NCI-H345 treated with DMSO at 0.1 percent for 48 hours (cell line): ENCODE data around the gene DBN1.

Experiments used
- DNase-seq: peaks from one replicate; lab custom pipeline; 2025; ENCODE audit not compliant: unreplicated experiment; lab: John Stamatoyannopoulos, UW

The DBN1 gene

DNA sequence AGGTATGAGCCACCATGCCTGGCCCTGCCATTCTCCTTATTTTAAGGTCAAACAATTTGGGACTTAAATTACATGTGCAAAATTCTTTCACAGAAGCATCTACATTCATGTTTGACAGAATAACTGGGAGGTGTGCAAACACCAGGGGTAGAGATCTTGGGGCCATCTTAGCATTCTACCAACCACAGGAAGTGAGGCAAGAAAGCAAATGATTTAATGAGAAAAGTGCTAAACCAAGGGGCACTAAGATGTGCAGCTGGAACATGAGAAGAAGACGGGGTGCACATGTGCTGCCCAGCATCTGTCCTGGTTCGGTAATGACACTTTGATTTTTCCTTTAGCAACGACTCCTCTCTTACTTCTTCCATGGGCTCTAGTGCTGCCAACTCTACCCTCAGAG, 62.9 kb downstream of the DBN1 start:
- no peak for DNase-seq

DNA sequence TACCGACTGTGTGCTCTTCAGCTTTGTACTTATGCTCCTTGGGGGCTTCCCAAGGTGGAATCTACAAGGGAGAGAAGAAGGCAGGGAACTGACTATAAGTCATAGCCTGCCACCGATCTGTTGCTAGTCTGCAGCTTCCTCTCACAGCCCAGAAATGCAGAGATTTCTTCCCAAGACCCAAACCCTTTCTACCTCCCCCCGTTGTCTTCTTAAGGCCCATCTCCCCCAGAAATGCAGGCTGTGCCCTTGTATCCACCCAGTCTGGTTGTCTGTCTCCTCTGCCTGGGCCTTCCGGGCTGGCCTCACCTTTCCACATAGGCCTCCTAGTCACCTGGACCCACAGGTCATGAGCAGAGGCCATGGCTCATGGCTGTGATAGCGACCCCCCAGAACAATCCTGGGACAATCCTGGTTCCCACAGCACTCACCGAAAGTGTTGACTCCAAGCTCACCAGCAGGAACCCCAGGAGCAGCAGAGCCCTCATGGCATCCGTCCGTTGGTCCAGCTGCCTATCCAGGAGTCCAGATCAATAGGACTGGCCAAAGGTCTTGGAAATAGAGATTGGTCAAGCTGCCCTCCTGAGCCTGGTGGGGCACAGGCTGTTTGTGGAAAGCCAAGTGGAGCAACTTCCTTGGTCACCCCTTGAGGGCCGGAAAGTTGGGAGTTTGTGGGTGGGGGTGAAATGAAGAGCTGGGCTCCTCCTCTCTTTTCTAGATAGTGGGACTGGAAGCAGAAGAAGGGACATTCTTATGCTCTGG, 64.2 kb downstream of the DBN1 start, which contains the start of gene F12:
Gene F12 (minus strand): TSS at position 522 of the 759 bp plus-strand sequence. CDS start 37 bp downstream, at position 485.
- no peak for DNase-seq
